ENCODE measurements around the gene CCRL2.
A peak's percentile ranks its signal among the peaks of the same experiment; 100 is the strongest.

Gene CCRL2, protein sequence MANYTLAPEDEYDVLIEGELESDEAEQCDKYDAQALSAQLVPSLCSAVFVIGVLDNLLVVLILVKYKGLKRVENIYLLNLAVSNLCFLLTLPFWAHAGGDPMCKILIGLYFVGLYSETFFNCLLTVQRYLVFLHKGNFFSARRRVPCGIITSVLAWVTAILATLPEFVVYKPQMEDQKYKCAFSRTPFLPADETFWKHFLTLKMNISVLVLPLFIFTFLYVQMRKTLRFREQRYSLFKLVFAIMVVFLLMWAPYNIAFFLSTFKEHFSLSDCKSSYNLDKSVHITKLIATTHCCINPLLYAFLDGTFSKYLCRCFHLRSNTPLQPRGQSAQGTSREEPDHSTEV

GRCh38 chr3:46406788-46407611, at the start of gene CCRL2, which contains the start of gene CCR5AS:
TSS of gene CCRL2 (plus strand) at chr3:46407259. CDS start at chr3:46408080, 821 bp downstream.
TSS of gene CCR5AS (minus strand) at chr3:46407066.
- DNase-seq (ENCODE audit: low read depth) = peak; percentile 62

DNA sequence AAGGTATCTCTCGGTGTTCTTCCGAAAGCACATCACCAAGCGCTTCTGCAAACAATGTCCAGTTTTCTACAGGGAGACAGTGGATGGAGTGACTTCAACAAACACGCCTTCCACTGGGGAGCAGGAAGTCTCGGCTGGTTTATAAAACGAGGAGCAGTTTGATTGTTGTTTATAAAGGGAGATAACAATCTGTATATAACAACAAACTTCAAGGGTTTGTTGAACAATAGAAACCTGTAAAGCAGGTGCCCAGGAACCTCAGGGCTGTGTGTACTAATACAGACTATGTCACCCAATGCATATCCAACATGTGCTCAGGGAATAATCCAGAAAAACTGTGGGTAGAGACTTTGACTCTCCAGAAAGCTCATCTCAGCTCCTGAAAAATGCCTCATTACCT, 48.6 kb upstream of the CCRL2 start:
- no peak for DNase-seq (ENCODE audit: low read depth)
- TF ChIP-seq CTCF (conservative IDR thresholded peaks at IDR 0.05; ENCODE audit: low read depth, low read length) = no peak
- H3K4me3 ChIP-seq (ENCODE audit: low read depth, low read length) = no peak overlapping the region

More at GRCh38 chr3:46406788-46407611, at the start of gene CCRL2, which contains the start of gene CCR5AS:
- peak within 1 kb of the TSS; percentile 31 for H3K4me3 ChIP-seq (ENCODE audit: low read depth, low read length)
- TF ChIP-seq CTCF (conservative IDR thresholded peaks at IDR 0.05; ENCODE audit: low read depth, low read length) = no peak

DNA sequence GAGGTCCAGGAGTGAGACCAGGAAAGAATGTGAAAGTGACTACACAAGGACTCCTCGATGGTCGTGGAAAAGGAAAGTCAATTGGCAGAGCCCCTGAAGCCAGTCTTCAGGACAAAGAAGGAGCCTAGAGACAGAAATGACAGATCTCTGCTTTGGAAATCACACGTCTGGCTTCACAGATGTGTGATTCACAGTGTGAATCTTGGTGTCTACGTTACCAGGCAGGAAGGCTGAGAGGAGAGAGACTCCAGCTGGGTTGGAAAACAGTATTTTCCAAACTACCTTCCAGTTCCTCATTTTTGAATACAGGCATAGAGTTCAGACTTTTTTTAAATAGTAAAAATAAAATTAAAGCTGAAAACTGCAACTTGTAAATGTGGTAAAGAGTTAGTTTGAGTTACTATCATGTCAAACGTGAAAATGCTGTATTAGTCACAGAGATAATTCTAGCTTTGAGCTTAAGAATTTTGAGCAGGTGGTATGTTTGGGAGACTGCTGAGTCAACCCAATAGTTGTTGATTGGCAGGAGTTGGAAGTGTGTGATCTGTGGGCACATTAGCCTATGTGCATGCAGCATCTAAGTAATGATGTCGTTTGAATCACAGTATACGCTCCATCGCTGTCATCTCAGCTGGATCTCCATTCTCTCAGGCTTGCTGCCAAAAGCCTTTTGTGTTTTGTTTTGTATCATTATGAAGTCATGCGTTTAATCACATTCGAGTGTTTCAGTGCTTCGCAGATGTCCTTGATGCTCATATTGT, 47.1 kb upstream of the CCRL2 start:
- DNase-seq (ENCODE audit: low read depth) = peak; percentile 16
- no peak overlapping the region for H3K4me3 ChIP-seq (ENCODE audit: low read depth, low read length)
- TF ChIP-seq CTCF (conservative IDR thresholded peaks at IDR 0.05; ENCODE audit: low read depth, low read length) = no peak

- TF ChIP-seq CTCF (conservative IDR thresholded peaks at IDR 0.05; ENCODE audit: low read depth, low read length) = no peak
- no peak overlapping the region for H3K4me3 ChIP-seq (ENCODE audit: low read depth, low read length)
Measured at GRCh38 chr3:46360907-46361306, 46.2 kb upstream of the CCRL2 start.

DNA sequence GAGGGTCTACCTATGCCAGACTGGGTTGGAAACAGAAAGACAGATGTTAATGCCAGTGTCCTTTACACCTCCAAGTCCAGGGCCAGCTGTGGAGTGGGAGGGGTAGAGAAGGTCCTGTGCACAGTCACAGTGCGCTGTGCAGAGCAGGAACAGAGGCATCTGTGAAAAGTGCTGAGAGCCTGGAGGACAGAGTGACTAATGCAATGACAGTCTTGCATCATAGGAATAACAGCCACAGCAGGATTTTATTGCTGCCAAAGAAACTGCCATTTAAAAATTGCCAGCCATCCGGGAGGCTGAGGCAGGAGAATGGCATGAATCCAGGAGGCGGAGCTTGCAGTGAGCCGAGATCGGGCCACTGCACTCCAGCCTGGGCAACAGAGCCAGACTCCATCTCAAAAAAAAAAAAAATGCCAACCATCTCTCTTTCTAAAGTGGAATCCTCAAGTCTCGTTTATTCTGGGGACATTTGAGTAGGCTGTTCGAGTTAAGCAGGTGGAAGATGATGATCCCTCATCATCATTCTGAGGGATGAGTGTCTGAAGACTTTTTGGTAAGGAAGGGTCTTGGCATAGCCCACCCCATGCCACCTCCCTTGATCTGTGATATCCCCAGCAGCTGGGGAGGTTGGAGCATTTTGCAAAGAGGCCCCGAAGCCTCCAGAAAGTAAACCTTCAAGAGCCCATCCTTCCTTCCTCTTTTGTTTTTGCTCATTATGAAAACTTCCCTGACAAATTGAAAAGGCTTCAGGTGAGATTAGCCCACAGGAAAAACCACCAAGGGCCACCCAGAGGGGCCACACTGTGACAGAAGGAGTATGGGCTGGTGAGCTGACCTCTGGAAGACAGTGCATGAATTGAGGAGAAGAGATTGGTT, 45.4 kb upstream of the CCRL2 start:
- DNase-seq (ENCODE audit: low read depth) = no peak
- no peak for TF ChIP-seq CTCF (conservative IDR thresholded peaks at IDR 0.05; ENCODE audit: low read depth, low read length)
- H3K4me3 ChIP-seq (ENCODE audit: low read depth, low read length) = no peak overlapping the region

More at GRCh38 chr3:46360907-46361306, 46.2 kb upstream of the CCRL2 start:
- no peak for DNase-seq (ENCODE audit: low read depth)

- no peak for TF ChIP-seq CTCF (conservative IDR thresholded peaks at IDR 0.05; ENCODE audit: low read depth, low read length)
- DNase-seq (ENCODE audit: low read depth) = no peak
- H3K4me3 ChIP-seq (ENCODE audit: low read depth, low read length) = no peak overlapping the region
Measured at GRCh38 chr3:46365041-46365440, 42.0 kb upstream of the CCRL2 start.
